ENCODE results near the gene EPB41L1. TPM values are rescaled to one million over a fixed set of nuclear protein-coding genes. Genes with fewer than 3 reads are reported as not detected.

EPB41L1 gene
- total RNA-seq, 1 donor from 2014 or later, result 30.6 TPM

DNA sequence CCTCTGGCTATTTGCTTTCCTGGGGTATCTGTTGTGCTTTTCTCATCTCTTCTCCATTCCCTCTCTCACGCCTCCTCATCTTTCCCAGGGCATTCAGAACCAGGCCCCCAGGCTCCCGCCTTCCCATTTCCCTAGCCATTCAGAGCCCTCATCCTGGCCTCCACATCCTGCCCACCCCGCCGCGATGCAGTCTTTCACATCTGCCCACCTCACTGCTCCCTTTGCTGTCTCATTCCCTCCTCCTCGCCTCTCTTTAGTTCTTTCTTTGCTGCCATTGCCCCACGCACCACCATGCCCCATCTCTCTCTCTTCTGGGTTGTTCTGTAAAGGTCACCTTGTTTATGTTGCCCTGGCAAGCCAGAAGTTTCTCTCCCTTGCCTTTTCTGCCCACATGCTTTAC, 71.1 kb downstream of the EPB41L1 start:
- Mint-ChIP-seq H3K27ac (ENCODE audit: unreplicated experiment) (peak overlapping the region; percentile 51), H3K4me1 (no peaks in the 10 kb centered on the region), H3K36me3 (ENCODE audit: low read depth) (no peaks in the 10 kb centered on the region), H3K4me3 (no peak overlapping the region), H3K9me3 (no peaks in the 10 kb centered on the region), H3K27me3 (ENCODE audit: low read depth) (no peaks in the 10 kb centered on the region)
- TF ChIP-seq, protein P1, sequence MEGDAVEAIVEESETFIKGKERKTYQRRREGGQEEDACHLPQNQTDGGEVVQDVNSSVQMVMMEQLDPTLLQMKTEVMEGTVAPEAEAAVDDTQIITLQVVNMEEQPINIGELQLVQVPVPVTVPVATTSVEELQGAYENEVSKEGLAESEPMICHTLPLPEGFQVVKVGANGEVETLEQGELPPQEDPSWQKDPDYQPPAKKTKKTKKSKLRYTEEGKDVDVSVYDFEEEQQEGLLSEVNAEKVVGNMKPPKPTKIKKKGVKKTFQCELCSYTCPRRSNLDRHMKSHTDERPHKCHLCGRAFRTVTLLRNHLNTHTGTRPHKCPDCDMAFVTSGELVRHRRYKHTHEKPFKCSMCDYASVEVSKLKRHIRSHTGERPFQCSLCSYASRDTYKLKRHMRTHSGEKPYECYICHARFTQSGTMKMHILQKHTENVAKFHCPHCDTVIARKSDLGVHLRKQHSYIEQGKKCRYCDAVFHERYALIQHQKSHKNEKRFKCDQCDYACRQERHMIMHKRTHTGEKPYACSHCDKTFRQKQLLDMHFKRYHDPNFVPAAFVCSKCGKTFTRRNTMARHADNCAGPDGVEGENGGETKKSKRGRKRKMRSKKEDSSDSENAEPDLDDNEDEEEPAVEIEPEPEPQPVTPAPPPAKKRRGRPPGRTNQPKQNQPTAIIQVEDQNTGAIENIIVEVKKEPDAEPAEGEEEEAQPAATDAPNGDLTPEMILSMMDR (conservative IDR thresholded peaks at IDR 0.05), result no peak
- DNase-seq (ENCODE audit: low read depth, low spot score), result no peak

DNA sequence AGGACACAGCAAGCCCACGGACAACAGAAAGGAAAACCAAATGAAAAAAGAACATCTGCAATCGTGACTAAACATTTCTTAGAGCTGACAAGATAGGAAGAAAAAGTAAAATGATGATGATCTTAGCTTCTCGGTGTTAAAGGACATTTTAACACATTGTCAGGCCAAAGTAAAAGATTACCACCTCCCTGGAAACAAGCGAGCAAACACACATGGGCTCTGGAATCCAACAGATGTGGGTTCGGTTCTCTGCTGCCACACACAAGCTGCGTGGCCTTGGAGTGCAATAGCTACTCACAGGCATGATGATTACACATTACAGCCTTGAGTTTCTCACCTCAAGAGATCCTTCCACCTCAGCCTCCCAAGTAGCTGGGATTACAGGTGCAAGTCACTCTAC, 74.2 kb downstream of the EPB41L1 start:
- Mint-ChIP-seq H3K4me3 (no peak overlapping the region), H3K36me3 (ENCODE audit: low read depth) (no peaks in the 10 kb centered on the region), H3K9me3 (no peaks in the 10 kb centered on the region), H3K4me1 (no peaks in the 10 kb centered on the region), H3K27me3 (ENCODE audit: low read depth) (no peaks in the 10 kb centered on the region), H3K27ac (ENCODE audit: unreplicated experiment) (no peak overlapping the region)
- TF ChIP-seq, protein P1 (conservative IDR thresholded peaks at IDR 0.05), result no peak
- no peak for DNase-seq (ENCODE audit: low read depth, low spot score)

DNA sequence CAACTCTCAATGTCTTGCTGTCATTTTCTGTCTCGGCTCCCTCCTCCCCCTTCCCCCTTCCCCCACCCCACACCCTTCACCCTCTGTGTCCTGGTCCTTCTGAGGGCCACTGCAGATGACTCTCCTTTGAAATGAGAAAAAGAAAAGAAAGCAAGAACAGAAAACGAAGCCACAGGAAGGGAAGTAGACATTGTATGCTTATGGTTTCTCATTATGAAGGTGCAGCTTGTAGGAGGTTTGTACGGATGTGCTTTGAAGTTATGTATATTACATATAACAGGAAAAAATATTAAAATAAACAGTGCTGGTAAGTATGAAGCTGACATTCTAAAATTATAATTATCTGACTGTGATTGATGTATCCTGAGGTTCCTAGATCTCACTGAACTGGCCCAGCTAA, 75.5 kb downstream of the EPB41L1 start:
- Mint-ChIP-seq H3K4me1 (no peaks in the 10 kb centered on the region), H3K9me3 (no peaks in the 10 kb centered on the region), H3K27ac (ENCODE audit: unreplicated experiment) (no peak overlapping the region), H3K27me3 (ENCODE audit: low read depth) (no peaks in the 10 kb centered on the region), H3K36me3 (ENCODE audit: low read depth) (no peaks in the 10 kb centered on the region), H3K4me3 (no peak overlapping the region)
- DNase-seq (ENCODE audit: low read depth, low spot score), result no peak
- TF ChIP-seq, protein P1 (conservative IDR thresholded peaks at IDR 0.05), result no peak

DNA sequence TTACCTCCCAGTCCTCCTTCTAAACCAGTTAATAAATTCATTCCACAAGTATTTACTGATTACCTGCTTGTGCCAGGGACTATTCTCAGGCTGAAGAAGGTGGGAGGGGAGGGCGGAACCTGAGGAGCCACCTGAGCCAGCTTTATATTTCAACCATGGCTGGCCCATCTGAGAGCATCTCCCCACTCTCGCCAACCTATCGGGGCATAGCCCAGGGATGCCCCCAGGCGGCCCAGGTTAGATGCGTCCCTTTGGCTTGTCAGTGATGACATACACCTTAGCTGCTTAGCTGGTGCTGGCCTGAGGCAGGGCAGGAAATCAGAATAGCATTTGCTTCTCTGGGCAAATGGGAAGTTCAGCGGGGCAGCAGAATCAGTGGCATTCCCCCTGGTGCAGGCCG, 76.8 kb downstream of the EPB41L1 start:
- no peak overlapping the region for H3K27ac Mint-ChIP-seq (ENCODE audit: unreplicated experiment)
- no peak for DNase-seq (ENCODE audit: low read depth, low spot score)
- no peaks in the 10 kb centered on the region for H3K9me3 Mint-ChIP-seq
- H3K4me3 Mint-ChIP-seq, result no peak overlapping the region
- peaks cover 7% of the 10 kb centered on the region for H3K4me1 Mint-ChIP-seq
- H3K27me3 Mint-ChIP-seq (ENCODE audit: low read depth), result no peaks in the 10 kb centered on the region
- H3K36me3 Mint-ChIP-seq (ENCODE audit: low read depth), result no peaks in the 10 kb centered on the region
- TF ChIP-seq, protein P1 (conservative IDR thresholded peaks at IDR 0.05), result no peak

DNA sequence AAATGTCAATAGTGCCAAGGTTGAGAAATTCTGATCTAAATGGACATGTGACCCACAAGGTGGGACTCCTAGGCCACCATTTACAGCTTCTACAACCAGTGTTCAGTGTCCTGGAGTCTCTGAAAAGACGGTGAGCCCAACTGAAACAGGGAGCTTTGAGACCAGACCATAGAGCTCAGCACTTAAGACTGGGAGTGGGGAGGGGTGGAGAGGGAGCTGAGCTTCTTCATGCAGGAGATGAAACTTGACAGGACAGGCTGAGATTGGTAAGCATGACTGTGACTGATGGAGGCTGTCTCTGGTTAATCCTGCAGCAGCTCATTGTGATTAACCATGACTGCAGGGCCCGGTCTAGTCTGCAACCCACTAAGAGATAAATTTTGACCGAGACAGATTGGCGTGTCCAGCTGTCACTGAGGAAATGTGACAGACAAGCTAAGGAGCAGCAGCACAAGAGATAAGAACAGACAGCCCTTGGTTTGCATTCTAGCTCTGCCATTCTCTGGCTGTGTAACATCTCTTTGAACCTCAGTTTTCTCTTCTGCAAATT, 80.3 kb downstream of the EPB41L1 start:
- no peaks in the 10 kb centered on the region for H3K9me3 Mint-ChIP-seq
- H3K4me1 Mint-ChIP-seq, result peaks cover 27% of the 10 kb centered on the region
- no peak for DNase-seq (ENCODE audit: low read depth, low spot score)
- no peak overlapping the region for H3K27ac Mint-ChIP-seq (ENCODE audit: unreplicated experiment)
- peak overlapping the region; percentile 68 for H3K4me3 Mint-ChIP-seq
- TF ChIP-seq, protein P1 (conservative IDR thresholded peaks at IDR 0.05), result no peak
- no peaks in the 10 kb centered on the region for H3K27me3 Mint-ChIP-seq (ENCODE audit: low read depth)
- H3K36me3 Mint-ChIP-seq (ENCODE audit: low read depth), result no peaks in the 10 kb centered on the region
